Measurements from ENCODE around the gene DDX39B. TPM values are rescaled to one million over a fixed set of nuclear protein-coding genes. Genes with fewer than 3 reads are reported as not detected.

DDX39B gene
- total and polyA plus RNA-seq, 8 donors: 201 to 685 (median 600) TPM

- H3K27ac ChIP-seq: no peak overlapping the region
- TF ChIP-seq, protein P1, sequence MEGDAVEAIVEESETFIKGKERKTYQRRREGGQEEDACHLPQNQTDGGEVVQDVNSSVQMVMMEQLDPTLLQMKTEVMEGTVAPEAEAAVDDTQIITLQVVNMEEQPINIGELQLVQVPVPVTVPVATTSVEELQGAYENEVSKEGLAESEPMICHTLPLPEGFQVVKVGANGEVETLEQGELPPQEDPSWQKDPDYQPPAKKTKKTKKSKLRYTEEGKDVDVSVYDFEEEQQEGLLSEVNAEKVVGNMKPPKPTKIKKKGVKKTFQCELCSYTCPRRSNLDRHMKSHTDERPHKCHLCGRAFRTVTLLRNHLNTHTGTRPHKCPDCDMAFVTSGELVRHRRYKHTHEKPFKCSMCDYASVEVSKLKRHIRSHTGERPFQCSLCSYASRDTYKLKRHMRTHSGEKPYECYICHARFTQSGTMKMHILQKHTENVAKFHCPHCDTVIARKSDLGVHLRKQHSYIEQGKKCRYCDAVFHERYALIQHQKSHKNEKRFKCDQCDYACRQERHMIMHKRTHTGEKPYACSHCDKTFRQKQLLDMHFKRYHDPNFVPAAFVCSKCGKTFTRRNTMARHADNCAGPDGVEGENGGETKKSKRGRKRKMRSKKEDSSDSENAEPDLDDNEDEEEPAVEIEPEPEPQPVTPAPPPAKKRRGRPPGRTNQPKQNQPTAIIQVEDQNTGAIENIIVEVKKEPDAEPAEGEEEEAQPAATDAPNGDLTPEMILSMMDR (IDR thresholded peaks at IDR 0.05): no peak
- H3K36me3 ChIP-seq: peaks cover 0 to 64% of the 10 kb centered on the region in 2 donors
- no peak for DNase-seq
- no peaks in the 10 kb centered on the region for H3K9me3 ChIP-seq
- ATAC-seq: no peak
- peak overlapping the region in 1 of 2 donors; percentile 83 for H3K4me3 ChIP-seq
- intact Hi-C loops (cut with DNase I): no loop called here
- H3K27me3 ChIP-seq: no peaks in the 10 kb centered on the region
- peaks cover 20 to 61% of the 10 kb centered on the region in 2 donors for H3K4me1 ChIP-seq
Observed at GRCh38 chr6:31538805-31539400, 2.9 kb downstream of the DDX39B start.

- H3K27me3 ChIP-seq: no peaks in the 10 kb centered on the region
- DNase-seq: no peak
- TF ChIP-seq, protein P1 (IDR thresholded peaks at IDR 0.05): no peak
- peaks cover 0 to 96% of the 10 kb centered on the region in 2 donors for H3K36me3 ChIP-seq
- H3K9me3 ChIP-seq: no peaks in the 10 kb centered on the region
- ATAC-seq: no peak
- H3K4me3 ChIP-seq: no peak overlapping the region
- H3K27ac ChIP-seq: no peak overlapping the region
- H3K4me1 ChIP-seq: peaks cover 16 to 48% of the 10 kb centered on the region in 2 donors
- intact Hi-C loops (cut with DNase I): no loop called here
Observed at GRCh38 chr6:31535538-31536324, 6.1 kb downstream of the DDX39B start.

DNA sequence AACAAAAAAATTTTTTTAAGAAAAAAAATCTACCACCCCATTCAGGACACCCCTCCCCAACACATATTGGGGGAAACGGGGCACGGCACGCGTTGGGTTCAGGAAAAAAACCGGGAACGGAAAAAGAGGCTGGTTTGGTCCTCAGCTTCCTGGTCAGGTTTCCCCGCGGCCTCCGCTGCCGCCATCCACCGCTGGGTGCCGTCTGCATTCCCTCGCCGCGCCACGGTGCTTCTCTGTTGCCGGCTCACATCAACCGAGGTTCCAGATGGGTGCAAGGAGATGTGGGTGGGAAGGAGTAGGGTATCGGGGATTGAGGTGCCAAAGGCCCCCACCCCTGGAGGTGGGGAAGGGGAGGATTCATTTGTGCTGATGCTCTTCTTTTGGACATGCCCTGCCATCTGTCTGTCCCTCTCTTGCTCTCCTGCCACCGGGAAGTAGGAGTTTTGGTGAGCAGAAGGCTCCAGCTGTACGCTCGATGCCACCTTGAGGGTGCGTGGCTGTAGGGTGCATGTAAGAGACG is 7.2 kb downstream of the DDX39B start:
- Histone ChIP-seq H3K4me3 (no peak overlapping the region), H3K36me3 (peaks cover 0 to 100% of the 10 kb centered on the region in 2 donors), H3K27ac (no peak overlapping the region), H3K27me3 (no peaks in the 10 kb centered on the region), H3K9me3 (no peaks in the 10 kb centered on the region), H3K4me1 (peaks cover 5 to 36% of the 10 kb centered on the region in 2 donors)
- TF ChIP-seq, protein P1 (IDR thresholded peaks at IDR 0.05): no peak
- intact Hi-C loops (cut with DNase I): no loop called here
- ATAC-seq (no peak), DNase-seq (no peak)

DNA sequence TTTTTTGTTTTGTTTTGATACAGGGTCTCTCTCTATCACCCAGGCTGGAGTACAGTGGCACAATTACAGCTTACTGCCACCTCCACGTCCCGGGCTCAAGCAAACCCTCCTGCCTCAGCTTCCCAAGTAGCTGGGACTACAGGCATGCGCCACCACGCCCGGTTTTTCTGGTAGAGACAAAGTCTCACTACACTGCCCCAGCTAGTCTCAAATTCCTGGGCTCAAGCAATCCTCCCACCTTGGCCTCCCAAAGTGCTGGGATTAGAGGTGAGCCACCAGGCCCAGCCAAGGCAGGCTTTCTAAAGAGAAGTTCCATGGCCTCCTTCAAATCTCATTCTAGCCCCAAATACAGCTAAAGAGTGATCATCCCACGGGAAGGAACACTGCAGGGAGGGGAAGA is 7.8 kb downstream of the DDX39B start:
- intact Hi-C loops (cut with DNase I): no loop called here

More for the DNA sequence above, 7.8 kb downstream of the DDX39B start:
- no peak for ATAC-seq
- no peak overlapping the region for H3K4me3 ChIP-seq
- H3K27me3 ChIP-seq: no peaks in the 10 kb centered on the region
- DNase-seq: no peak
- H3K27ac ChIP-seq: no peak overlapping the region
- TF ChIP-seq, protein P1 (IDR thresholded peaks at IDR 0.05): no peak
- no peaks in the 10 kb centered on the region for H3K9me3 ChIP-seq
- peaks cover 0 to 31% of the 10 kb centered on the region in 2 donors for H3K4me1 ChIP-seq
- peaks cover 0 to 99% of the 10 kb centered on the region in 2 donors for H3K36me3 ChIP-seq

All from left lung (tissue), 10 donors.